GM19099 (cell line): ENCODE data around the gene ZYG11B.

ENCODE experiments used
- POLR2A ChIP-seq: IDR thresholded peaks from 3 replicates; pipeline ENCODE4 v1.6.1; 2011; ENCODE audit warnings: low read depth; ENCODE audit not compliant: insufficient read length; ENCODE audit errors: extremely low read depth

ZYG11B gene

GRCh38 chr1:52702886-52703787 is 23.1 kb upstream of the ZYG11B start:
- TF ChIP-seq POLR2A = peak; percentile 47

- no peak for TF ChIP-seq POLR2A
Measured at GRCh38 chr1:52706136-52706670, 20.1 kb upstream of the ZYG11B start.

- no peak for TF ChIP-seq POLR2A
Measured at GRCh38 chr1:52706941-52707926, 19.0 kb upstream of the ZYG11B start.

- TF ChIP-seq POLR2A = no peak
Measured at GRCh38 chr1:52707927-52708655, 18.2 kb upstream of the ZYG11B start.

- no peak for TF ChIP-seq POLR2A
Measured at GRCh38 chr1:52709016-52709415, 17.2 kb upstream of the ZYG11B start.

GRCh38 chr1:52713590-52713989 is 12.7 kb upstream of the ZYG11B start:
- no peak for TF ChIP-seq POLR2A

GRCh38 chr1:52723260-52723659 is 3.0 kb upstream of the ZYG11B start:
- TF ChIP-seq POLR2A = no peak

GRCh38 chr1:52725903-52726264 is 369 bp upstream of the ZYG11B start:
- TF ChIP-seq POLR2A = no peak

- TF ChIP-seq POLR2A = no peak
Measured at GRCh38 chr1:52727114-52727586, 897 bp downstream of the ZYG11B start.

GRCh38 chr1:52727956-52728656 is 1.9 kb downstream of the ZYG11B start:
- TF ChIP-seq POLR2A = no peak

- TF ChIP-seq POLR2A = no peak
Measured at GRCh38 chr1:52733368-52733767, 7.1 kb downstream of the ZYG11B start.

- TF ChIP-seq POLR2A = no peak
Measured at GRCh38 chr1:52738148-52738547, 11.9 kb downstream of the ZYG11B start.

GRCh38 chr1:52738893-52739292 is 12.6 kb downstream of the ZYG11B start:
- no peak for TF ChIP-seq POLR2A
